EH (cell line): ENCODE measurements around the gene HLA-DPA1.

Experiments
- DNase-seq: peaks from one replicate; pipeline ENCODE4 v3.0.0-alpha.2; 2015; ENCODE audit warnings: low read depth

HLA-DPA1 gene

DNA sequence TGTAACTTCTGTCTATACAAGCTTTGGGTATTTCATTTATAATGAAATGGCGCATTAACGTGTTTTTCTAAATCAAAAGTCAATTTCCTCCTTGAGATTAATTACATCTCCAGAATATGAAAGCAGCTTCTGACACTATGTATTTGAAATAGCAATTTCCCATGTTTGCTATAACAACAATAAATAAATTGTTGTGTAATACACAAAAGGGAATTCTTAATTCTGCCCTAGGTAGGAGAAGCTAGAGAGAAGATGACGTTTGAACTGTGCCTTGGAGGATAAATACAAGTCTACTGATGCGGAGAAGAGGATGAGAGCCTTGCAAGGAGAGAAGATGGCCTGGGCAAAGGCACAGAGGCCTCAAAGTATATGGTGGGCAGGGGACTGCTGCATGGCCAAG is 56.4 kb downstream of the HLA-DPA1 start:
- no peak for DNase-seq

DNA sequence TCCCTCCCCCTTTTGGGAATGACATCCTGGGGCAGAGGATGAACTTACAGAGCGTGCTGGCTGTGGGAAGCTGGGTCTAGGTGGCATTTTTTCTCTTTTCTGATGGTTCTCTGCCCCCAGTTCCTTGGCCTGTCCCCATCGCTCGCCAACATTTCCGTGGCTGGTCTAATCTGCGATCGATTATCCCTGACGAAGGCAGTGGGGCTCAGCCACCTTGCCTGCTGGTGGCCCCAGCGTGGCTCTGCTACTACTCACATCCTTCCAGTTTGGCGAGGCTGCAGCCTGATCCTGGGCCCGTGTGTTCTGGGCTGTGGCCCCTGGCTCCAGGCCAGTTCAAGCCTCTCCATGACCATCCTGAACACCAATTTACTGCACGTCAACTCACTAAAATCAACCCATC is 57.7 kb downstream of the HLA-DPA1 start:
- no peak for DNase-seq

DNA sequence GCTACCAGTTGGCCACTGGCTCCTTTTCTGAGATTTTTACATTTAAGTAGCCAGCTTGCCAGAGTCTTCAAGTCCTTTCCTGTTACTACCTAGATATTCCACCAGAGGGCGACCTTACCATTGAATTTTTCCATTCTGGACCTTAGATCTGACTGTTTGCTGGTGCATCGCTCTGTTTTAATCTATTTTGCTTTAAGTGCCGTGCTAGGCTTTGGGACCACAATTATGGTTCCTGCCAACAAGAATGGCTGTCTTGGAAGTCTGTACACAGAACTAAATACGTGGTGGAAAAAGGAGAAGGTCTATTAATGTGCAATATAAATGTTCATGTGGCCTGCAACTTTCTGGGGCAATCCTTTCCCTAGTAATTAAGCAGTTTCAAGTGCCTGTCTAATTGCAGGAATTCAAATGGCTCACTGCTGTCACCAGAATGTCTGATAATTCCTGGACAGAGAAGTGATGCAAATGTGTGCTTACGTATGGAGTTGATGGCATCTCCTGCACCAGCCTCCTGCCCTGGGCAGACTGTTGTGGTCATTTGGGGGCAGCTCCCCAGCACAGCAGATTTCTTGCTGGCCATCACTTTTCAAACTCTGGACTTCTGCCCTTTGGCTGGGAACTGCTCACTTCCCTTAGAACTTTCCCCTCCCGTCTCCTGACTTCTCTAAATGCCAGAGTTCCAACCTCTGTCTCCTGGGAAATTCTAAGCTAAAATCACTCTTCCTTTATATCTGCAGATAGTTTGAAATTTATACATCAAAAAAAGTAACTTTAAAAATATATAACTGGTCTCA is 58.4 kb downstream of the HLA-DPA1 start:
- peak; percentile 82 for DNase-seq
